ENCODE data around the gene KNDC1.

The KNDC1 gene

GRCh38 chr10:133128126-133129070 lies 31.6 kb upstream of the KNDC1 start:
- no peak overlapping the region for H3K4me3 ChIP-seq (replicated peaks; ENCODE audit: low read depth, low read length)
- TF ChIP-seq CTCF (IDR thresholded peaks at IDR 0.05; ENCODE audit: insufficient read depth, low read length, poor library complexity, severe bottlenecking) = no peak
- no peaks in the 10 kb centered on the region; the same call in 1 of the 2 replicates for H3K27me3 ChIP-seq (replicated peaks; ENCODE audit: control insufficient read depth, insufficient read depth, low read length)
- H3K36me3 ChIP-seq (ENCODE audit: control insufficient read depth, insufficient read depth, low read length) = no peaks in the 10 kb centered on the region
- no peak for DNase-seq (ENCODE audit: extremely low read depth, insufficient read length)

- no peak for TF ChIP-seq CTCF (IDR thresholded peaks at IDR 0.05; ENCODE audit: insufficient read depth, low read length, poor library complexity, severe bottlenecking)
- Histone ChIP-seq H3K36me3 (ENCODE audit: control insufficient read depth, insufficient read depth, low read length) (no peaks in the 10 kb centered on the region), H3K4me3 (replicated peaks; ENCODE audit: low read depth, low read length) (no peak overlapping the region), H3K27me3 (replicated peaks; ENCODE audit: control insufficient read depth, insufficient read depth, low read length) (no peaks in the 10 kb centered on the region; the same call in 1 of the 2 replicates)
- DNase-seq (ENCODE audit: extremely low read depth, insufficient read length) = no peak
These were observed 30.8 kb upstream of the KNDC1 start for GRCh38 chr10:133129071-133129858.

GRCh38 chr10:133129859-133130495 lies 30.0 kb upstream of the KNDC1 start:
- Histone ChIP-seq H3K36me3 (ENCODE audit: control insufficient read depth, insufficient read depth, low read length) (no peaks in the 10 kb centered on the region), H3K27me3 (replicated peaks; ENCODE audit: control insufficient read depth, insufficient read depth, low read length) (no peaks in the 10 kb centered on the region; the same call in 1 of the 2 replicates), H3K4me3 (replicated peaks; ENCODE audit: low read depth, low read length) (no peak overlapping the region)
- TF ChIP-seq CTCF (IDR thresholded peaks at IDR 0.05; ENCODE audit: insufficient read depth, low read length, poor library complexity, severe bottlenecking) = no peak
- DNase-seq (ENCODE audit: extremely low read depth, insufficient read length) = no peak

- TF ChIP-seq CTCF (IDR thresholded peaks at IDR 0.05; ENCODE audit: insufficient read depth, low read length, poor library complexity, severe bottlenecking) = no peak
- Histone ChIP-seq H3K27me3 (replicated peaks; ENCODE audit: control insufficient read depth, insufficient read depth, low read length) (no peaks in the 10 kb centered on the region; the same call in 1 of the 2 replicates), H3K4me3 (replicated peaks; ENCODE audit: low read depth, low read length) (no peak overlapping the region), H3K36me3 (ENCODE audit: control insufficient read depth, insufficient read depth, low read length) (no peaks in the 10 kb centered on the region)
- DNase-seq (ENCODE audit: extremely low read depth, insufficient read length) = no peak
These were observed 29.4 kb upstream of the KNDC1 start for GRCh38 chr10:133130602-133131001.

GRCh38 chr10:133131053-133131452 lies 29.0 kb upstream of the KNDC1 start:
- Histone ChIP-seq H3K36me3 (ENCODE audit: control insufficient read depth, insufficient read depth, low read length) (no peaks in the 10 kb centered on the region), H3K4me3 (replicated peaks; ENCODE audit: low read depth, low read length) (no peak overlapping the region), H3K27me3 (replicated peaks; ENCODE audit: control insufficient read depth, insufficient read depth, low read length) (no peaks in the 10 kb centered on the region; the same call in 1 of the 2 replicates)
- no peak for DNase-seq (ENCODE audit: extremely low read depth, insufficient read length)
- no peak for TF ChIP-seq CTCF (IDR thresholded peaks at IDR 0.05; ENCODE audit: insufficient read depth, low read length, poor library complexity, severe bottlenecking)
